Measurements from ENCODE around the gene MINDY2.
"Not testable (repeated sequence)": the region's sequence is repeated elsewhere in the genome, so short reads cannot be mapped to it uniquely, and the experiment has no call there.

MINDY2 gene

DNA sequence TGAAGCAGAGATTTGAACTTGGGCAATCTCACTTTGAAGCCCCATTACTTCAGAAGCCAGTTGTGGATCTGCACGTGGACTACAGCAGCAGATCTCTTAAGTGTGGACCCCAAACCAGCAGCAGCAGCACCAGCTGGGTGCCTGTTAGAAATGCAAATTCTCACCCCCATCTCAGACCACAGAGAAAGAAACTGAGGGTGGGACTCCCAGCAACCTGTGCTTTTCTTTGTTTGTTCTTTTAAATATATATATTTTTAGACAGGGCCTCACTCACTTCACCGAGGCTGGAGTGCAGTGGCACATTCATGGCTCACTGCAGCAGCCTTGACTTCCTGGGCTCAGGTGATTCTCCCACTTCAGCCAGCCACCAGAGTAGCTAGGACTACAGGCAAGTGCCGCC is 109.2 kb downstream of the MINDY2 start:
- DNase-seq (ENCODE audit: low read depth in 2 of 3, low spot score in 2 of 3): no peak

- no peak for DNase-seq (ENCODE audit: low read depth in 2 of 3, low spot score in 2 of 3)
Observed at GRCh38 chr15:58882243-58882642, 111.1 kb downstream of the MINDY2 start.

DNA sequence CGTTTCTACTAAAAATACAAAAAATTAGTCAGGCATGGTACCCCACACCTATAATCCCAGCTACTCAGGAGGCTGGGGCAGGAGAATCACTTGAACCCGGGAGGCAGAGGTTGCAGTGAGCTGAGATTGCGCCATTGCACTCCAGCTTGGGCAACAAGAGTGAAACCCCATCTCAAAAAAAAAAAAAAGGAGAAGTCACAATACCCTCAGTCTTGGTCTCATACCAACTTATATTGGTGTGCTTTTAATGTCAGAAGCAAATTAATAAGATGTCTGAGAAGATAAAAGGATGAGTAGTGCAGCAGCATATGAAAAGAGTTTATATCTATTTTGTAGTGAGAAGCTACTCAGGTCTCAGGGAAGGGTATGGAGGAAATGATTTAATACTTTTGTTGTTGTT is 112.8 kb downstream of the MINDY2 start:
- not testable (repeated sequence) for DNase-seq (ENCODE audit: low read depth in 2 of 3, low spot score in 2 of 3)

DNA sequence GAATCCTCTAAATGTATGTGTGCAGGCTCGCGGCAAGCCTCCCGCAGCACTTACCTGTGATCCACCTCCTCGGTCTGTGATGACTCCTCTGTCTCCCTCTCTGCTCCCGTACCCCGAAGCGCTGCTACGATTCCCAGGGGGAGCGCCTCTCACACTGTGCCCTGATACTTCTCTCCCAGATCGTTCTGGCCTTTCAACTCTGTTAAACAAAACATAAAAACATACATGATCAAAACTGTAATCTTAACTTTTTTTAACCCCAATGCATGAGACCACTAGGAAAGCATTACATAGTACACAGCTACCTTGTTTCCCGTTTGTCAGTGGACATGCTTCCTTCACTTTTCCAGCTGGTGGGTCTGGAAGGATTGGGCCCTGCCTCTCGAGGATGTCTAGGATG is 115.8 kb downstream of the MINDY2 start:
- DNase-seq (ENCODE audit: low read depth in 2 of 3, low spot score in 2 of 3): no peak

GRCh38 chr15:58889363-58889762 is 118.3 kb downstream of the MINDY2 start:
- DNase-seq (ENCODE audit: low read depth in 2 of 3, low spot score in 2 of 3): no peak

- DNase-seq (ENCODE audit: low read depth in 2 of 3, low spot score in 2 of 3): no peak
Observed at GRCh38 chr15:58898150-58898680, 127.1 kb downstream of the MINDY2 start.

GRCh38 chr15:58900631-58901030 is 129.5 kb downstream of the MINDY2 start:
- DNase-seq (ENCODE audit: low read depth in 2 of 3, low spot score in 2 of 3): no peak

- DNase-seq (ENCODE audit: low read depth in 2 of 3, low spot score in 2 of 3): no peak
Observed at GRCh38 chr15:58908550-58909309, 137.6 kb downstream of the MINDY2 start.

- DNase-seq (ENCODE audit: low read depth in 2 of 3, low spot score in 2 of 3): no peak
Observed at GRCh38 chr15:58909616-58910015, 138.5 kb downstream of the MINDY2 start.

DNA sequence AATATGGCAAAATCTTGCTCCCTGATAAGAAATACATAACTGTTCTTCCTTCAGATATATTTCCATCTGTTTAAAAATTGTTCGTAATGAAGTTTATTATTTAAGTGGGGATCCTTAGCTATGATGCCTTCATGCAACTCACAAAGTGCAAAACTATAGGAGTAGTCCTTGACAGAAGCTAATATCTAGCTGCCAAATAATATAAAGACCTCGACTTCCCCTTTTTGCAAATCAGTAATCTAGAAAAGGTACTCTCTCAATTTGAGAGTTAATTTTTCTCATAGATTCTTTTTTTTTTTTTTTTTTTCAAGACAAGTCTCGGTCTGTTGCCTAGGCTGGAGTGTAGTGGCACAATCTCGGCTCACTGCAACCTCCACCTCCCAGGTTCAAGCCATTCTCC is 139.4 kb downstream of the MINDY2 start:
- DNase-seq (ENCODE audit: low read depth in 2 of 3, low spot score in 2 of 3): no peak

Data from activated CD8-positive, alpha-beta memory T cell treated with anti-CD3 and anti-CD28 coated beads for 48 hours (primary cell).